Stimulated activated CD8-positive, alpha-beta memory T cell treated with anti-CD3 and anti-CD28 coated beads, Interleukin-7, amount 100 ng/mL, for 48 hours (primary cell): Measurements from ENCODE around the gene RAG2.

Experiments
- DNase-seq, 2 donors: peaks; one replicate each; pipeline ENCODE4 v3.0.0-alpha.2; 2020; ENCODE audit warnings: low read depth in 1 of 2; ENCODE audit errors: extremely low read depth in 1 of 2

The RAG2 gene

GRCh38 chr11:36601155-36601554 lies 3.1 kb upstream of the RAG2 start:
- DNase-seq: no peak

DNA sequence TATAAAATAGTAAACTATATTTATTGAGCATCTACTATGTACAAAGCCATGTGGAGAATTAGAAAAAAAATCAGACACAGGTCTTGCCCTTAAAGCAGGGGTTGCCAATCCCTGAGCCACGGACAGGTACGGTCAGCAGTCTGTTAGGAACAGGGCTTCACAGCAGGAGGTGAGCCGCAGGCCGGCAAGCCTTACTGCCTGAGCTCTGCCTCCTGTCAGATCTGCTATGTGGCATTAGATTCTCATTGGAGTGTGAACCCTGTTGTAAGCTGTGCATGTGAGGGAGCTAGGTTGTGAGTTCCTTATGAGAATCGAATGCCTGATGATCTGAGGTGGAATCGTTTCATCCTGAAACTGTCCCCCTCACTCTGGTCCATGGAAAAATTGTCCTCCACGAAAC lies 2.1 kb upstream of the RAG2 start:
- no peak for DNase-seq

DNA sequence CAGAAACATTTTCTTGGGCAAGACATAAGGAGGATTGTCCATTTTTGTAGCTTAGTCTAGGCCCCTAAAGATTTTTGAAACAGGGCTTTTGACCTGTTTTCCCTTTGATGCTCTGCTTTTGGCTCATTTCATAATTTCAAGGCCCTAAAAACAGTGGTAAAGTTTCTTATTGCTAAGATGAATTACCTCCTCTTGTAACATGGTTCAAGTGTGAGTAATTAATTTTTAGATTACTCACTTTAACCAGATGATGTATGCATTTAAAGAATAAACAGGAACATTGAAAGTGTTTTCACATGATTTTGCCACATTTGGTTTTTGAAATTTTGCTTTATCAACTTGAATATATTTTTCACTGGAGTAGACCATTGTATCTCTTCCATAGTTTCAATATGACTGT lies 1.2 kb downstream of the RAG2 start:
- no peak for DNase-seq

DNA sequence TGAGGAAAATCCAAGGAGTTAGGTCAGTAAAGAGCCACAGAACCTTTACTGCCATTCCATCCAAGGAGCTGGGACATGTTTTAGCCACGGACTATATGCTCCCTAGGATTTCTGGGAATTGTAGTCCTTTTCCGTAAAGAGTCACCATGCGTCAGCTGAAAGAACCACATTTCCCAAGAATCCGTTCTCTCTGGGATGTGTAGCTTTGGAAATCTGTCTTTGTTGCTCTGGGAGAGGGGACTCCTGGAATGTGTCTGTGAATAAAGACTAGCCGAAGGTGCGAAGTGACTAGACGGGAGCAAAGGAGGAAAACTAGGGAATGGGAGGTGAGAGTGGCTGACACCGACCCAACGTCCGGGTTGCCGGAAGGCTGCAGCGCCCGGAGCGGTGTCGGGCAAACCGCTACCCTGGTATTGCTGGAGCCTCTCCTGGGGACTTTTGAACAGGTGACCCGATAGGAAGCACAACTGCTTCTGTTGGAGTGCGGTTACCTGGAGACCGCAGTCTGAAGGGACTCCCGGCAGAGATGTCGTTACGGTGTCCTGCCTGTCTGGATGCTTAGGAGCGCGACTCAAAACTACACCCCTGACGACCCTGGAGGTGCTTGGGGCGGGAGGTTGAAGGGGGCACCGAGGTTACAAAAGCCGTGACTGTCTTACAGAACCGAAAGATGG lies 3.6 kb downstream of the RAG2 start, which contains the start of gene IFTAP:
Gene IFTAP, plus strand, starts transcription at position 187 of the 674 bp plus-strand sequence. CDS start 15,602 bp downstream, outside the sequence.
- no peak for DNase-seq

DNA sequence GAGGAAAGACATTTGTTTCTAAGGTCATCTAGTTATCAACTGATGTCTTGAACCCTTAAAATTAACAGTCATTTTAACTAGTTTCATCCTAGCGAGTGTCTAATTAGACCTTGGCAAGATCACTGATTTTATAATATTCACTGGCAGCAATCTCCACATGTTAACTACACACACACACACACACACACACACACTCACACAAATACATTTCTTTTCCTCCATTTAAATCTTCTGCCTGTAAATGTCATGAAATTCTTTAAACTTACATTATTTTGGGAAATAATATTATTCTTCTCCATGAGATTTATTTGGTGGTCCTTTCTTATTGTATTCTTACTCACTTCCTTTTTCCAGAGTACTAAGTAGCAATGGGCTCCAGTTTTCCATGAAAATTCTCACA lies 6.6 kb downstream of the RAG2 start:
- no peak for DNase-seq

DNA sequence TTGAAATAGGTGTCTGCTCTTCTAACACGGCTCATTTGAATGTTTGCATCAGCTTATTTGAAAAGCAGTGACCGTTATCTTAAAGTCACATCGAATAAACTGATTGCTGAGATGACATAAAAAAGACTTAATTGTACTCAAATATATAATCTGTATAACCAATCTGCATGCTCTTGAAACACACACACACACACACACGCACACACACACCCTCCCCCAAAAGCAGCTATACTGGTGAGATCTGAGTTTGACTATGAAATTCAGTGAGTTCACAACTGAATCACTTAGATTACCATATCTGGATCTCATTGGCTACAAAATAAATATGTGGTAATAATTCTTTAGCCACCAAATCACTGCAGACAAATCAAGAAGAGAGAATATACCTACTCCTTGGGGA lies 7.5 kb downstream of the RAG2 start:
- DNase-seq: no peak

GRCh38 chr11:36588099-36588498 lies 9.9 kb downstream of the RAG2 start:
- no peak for DNase-seq

- no peak for DNase-seq
Observed at GRCh38 chr11:36586543-36586942, 11.5 kb downstream of the RAG2 start.

- no peak for DNase-seq
Observed at GRCh38 chr11:36583667-36584066, 14.4 kb downstream of the RAG2 start.

DNA sequence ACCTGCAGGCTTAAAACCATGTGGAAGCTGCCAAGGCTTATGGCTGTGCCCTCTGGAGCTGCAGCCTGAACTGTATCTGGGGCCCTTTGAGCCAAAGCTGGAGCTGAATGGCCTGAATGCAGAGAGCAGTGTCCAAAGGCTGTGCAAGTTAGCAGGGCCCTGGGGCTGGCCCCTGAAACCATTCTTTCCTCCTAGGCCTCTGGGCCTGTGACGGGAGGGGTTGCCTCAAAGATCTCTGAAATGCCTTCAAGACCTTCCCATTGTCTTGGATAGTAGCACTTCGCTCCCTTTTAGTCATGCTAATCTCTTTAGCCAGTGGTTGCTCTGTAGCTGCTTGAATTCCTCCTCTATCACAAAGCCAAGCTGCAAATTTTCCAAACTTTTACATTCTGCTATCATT lies 16.5 kb downstream of the RAG2 start:
- no peak for DNase-seq

DNA sequence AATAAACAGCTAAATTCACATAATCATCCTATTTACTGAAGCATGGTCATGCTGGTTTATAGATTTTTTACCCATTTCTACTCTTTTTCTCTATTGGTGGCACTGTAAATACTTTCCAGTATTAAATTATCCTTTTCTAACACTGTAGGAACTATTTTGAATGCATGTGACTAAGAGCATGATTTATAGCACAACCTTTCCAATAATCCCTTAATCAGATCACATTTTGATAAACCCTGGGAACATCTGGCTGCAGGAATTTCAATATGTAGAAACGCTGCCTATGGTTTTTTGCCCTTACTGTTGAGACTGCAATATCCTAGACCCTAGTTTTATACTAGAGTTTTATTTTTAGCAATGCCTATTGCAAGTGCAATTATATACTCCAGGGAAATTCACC lies 19.6 kb downstream of the RAG2 start:
- DNase-seq: no peak

GRCh38 chr11:36577859-36578258 lies 20.2 kb downstream of the RAG2 start:
- no peak for DNase-seq

DNA sequence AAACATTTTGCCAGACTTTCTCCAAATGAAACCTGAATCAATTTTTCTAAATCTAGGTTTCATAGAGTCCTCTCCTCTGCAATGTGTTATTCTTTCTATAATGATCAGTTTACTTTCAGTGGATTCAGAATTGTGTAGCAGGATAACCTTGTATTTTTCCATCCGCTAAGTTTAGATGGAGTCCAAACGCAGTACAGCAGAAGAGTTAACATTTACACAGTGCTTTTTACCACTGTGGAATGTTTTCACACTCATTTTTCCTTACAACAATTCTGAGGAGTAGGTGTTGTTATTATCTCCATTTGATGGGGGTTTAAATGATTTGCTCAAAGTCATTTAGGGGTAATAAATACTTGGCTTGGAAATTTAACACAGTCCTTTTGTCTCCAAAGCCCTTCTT lies 20.7 kb downstream of the RAG2 start:
- DNase-seq: no peak

DNA sequence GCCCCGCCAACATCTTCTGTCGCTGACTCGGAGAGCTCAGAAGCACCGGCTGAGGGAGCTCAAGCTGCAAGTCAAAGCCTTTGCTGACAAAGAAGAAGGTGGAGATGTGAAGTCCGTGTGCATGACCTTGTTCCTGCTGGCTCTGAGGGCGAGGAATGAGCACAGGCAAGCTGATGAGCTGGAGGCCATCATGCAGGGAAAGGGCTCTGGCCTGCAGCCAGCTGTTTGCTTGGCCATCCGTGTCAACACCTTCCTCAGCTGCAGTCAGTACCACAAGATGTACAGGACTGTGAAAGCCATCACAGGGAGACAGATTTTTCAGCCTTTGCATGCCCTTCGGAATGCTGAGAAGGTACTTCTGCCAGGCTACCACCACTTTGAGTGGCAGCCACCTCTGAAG lies 23.6 kb downstream of the RAG2 start:
- no peak for DNase-seq

DNA sequence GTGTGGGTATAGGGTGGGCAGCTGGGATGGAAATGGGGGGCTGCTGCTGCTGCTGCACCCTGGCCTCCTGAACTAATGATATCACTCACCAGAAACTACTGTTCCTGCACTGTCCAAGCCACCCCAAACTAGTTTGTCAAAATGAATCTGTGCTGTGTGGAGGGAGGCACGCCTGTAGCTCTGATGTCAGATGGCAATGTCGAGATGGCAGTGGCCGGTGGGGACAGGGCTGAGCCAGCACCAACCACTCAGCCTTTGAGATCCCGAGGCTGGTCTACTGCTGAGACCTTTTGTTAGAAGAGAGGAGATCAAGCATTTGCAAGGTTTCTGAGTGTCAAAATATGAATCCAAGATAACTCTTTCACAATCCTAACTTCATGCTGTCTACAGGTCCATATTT lies 28.9 kb downstream of the RAG2 start:
- DNase-seq: no peak

GRCh38 chr11:36567694-36568093 lies 30.3 kb downstream of the RAG2 start, which contains the start of gene RAG1:
Gene RAG1 (plus strand): TSS chr11:36568007. CDS start chr11:36573305, 5,298 bp downstream.
- no peak for DNase-seq

DNA sequence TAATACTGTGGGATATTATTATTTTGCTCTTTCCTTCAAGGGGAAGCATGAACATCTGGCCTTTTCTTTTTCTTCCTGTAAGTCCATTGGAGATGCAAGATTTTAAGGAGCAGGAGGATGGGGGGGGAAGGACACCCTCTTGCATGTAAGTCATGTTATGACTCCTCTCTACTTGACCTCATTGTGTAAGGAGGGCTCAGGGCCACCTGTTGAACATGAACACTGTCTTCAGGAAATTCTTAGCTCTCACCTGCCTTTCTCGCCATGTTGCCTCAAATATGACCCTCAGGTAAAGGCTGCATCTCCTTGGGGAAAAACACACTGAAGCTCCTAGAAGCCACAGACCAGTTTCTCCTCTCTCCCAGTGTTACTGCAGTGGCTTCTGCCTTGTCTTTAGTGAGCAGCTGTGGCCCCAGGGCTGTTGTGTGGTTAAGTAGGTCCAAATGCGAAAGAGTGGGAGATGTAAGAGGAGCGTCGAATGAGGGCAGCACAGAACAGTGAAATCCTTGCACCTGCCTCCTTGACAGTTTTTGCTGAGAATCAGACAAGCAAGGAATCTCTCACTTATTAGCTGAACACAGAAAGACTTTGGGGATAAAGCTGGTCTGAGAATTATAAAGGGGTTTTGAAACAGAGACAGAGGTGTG lies 31.5 kb downstream of the RAG2 start:
- DNase-seq: no peak

- DNase-seq: no peak
Observed at GRCh38 chr11:36565031-36565610, 32.9 kb downstream of the RAG2 start.

GRCh38 chr11:36564376-36565030 lies 33.5 kb downstream of the RAG2 start:
- DNase-seq: no peak

DNA sequence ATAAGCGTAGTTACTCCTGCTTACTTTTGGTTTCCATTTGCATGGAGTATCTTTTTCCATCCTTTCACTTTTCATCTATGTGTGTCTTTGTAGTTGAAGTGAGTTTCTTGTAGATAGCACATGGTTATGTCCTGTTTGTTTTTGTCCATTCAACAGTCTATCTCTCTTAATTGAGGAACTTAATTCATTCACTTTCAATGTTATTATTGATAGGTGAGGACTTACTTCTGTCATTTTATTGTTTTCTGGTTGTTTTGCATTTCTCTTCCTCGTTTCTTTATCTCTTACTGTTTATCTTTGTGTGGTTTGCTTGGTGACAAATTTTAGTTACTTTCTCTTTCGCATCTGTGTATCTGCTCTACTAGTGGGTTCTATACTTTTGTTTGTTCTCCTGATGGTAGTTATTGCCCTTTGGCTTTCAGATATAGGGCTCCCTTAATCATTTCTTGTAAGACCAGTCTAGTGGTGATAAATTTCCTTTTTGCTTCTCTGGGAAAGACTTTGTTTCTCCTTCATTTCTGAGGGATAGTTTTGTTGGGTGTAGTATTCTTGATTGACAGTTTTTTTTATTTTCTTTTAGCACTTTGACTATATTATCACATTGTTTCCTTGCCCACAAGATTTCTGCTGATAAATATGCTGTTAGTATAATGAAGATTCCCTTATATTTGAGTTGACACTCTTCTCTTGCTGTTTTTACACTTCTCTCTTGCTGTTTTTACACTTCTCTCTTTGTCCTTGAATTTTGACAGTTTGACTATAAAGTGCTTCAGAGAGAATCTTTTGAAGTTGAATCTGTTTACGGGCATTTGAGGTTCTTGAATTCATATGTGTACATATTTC lies 39.2 kb downstream of the RAG2 start:
- no peak for DNase-seq

GRCh38 chr11:36557991-36558390 lies 40.0 kb downstream of the RAG2 start:
- no peak for DNase-seq
